Lung (tissue), 12 donors: ENCODE results near the gene HM13. TPM values are rescaled to one million over a fixed set of nuclear protein-coding genes. Genes with fewer than 3 reads are reported as not detected.
"Not testable (repeated sequence)": the region's sequence is repeated elsewhere in the genome, so short reads cannot be mapped to it uniquely, and the experiment has no call there.

Experiments
- ATAC-seq: fragments of 200-7000 bp; cut with Tn5 transposase; one replicate; pipeline ENCODE4 v1.9.1; 2020; ENCODE audit warnings: moderate number of reproducible peaks; ENCODE audit not compliant: insufficient read depth, low FRiP score
- DNase-seq, 3 donors: peaks; one replicate each; pipeline ENCODE4 v3.0.0-alpha.2; 2013 to 2017
- H3K27ac ChIP-seq, 2 donors: one replicate each; pipeline ENCODE4 v1.5.1; 2013; ENCODE audit warnings: mild to moderate bottlenecking in 2 of 2, moderate library complexity in 2 of 2, control low read depth in 1 of 2, inconsistent platforms in 1 of 2, low read depth in 1 of 2, low read length in 1 of 2
- H3K27me3 ChIP-seq, 3 donors: one replicate each; pipeline ENCODE4 v1.5.1; 2013; ENCODE audit warnings: low read length in 2 of 3; ENCODE audit not compliant: control insufficient read depth in 3 of 3, insufficient read depth in 3 of 3
- H3K36me3 ChIP-seq, 4 donors: one replicate each; pipeline ENCODE4 v1.5.1; 2013; ENCODE audit warnings: low read length in 4 of 4, mild to moderate bottlenecking in 1 of 4, moderate library complexity in 1 of 4; ENCODE audit not compliant: control insufficient read depth in 4 of 4, insufficient read depth in 4 of 4
- H3K4me1 ChIP-seq, 5 donors: one replicate each; pipeline ENCODE4 v1.5.1; 2013; ENCODE audit warnings: low read length in 5 of 5, mild to moderate bottlenecking in 2 of 5, moderate library complexity in 1 of 5; ENCODE audit not compliant: control insufficient read depth in 5 of 5, insufficient read depth in 5 of 5
- H3K4me3 ChIP-seq: one replicate; pipeline ENCODE4 v1.5.1; 2013; ENCODE audit warnings: mild to moderate bottlenecking, control low read depth, moderate library complexity
- H3K9ac ChIP-seq, 2 donors: one replicate each; pipeline ENCODE4 v1.5.1; 2013; ENCODE audit warnings: low read length in 2 of 2, control low read depth in 1 of 2; ENCODE audit not compliant: insufficient read depth in 1 of 2
- H3K9me3 ChIP-seq, 4 donors: one replicate each; pipeline ENCODE4 v1.5.1; 2013; ENCODE audit warnings: low read length in 3 of 4, mild to moderate bottlenecking in 1 of 4, moderate library complexity in 1 of 4; ENCODE audit not compliant: control insufficient read depth in 4 of 4, insufficient read depth in 3 of 4
- WGBS, 2 donors: extraction: QIAGEN DNeasy Blood & Tissue Kit; methylation state at CpG; one replicate each; pipeline ENCODE4 v1.1.7; 2013; 5-methylcytosine and 5-hydroxymethylcytosine counted together
- polyA plus RNA-seq, 2 donors: library from polyadenylated mRNA; stranded (reverse); fragments of 200-250 nt; gene quantifications; one replicate each; pipeline ENCODE4 v1.2.1, GENCODE V29; 2013
- total RNA-seq, 2 donors: library from RNA; depleted of rRNA in 1 of 2; stranded (reverse); fragments of >200 nt in 1 of 2; gene quantifications; one replicate each; pipeline ENCODE4 v1.2.1, GENCODE V29; 2014 to 2021
- TF ChIP-seq, protein P1 (sequence below): IDR thresholded peaks from 2 replicates; pipeline ENCODE4 v1.5.1; 2012; ENCODE audit warnings: mild to moderate bottlenecking; ENCODE audit errors: control extremely low read depth, extremely low read depth
- donor health status: control.
- donor health status: control.
- donor health status: Bipolar disorder and iron deficiency.
- donor health status: healthy.
- donor health status: DM: yes; HTN: yes; CAD: no.

The HM13 gene
- total and polyA plus RNA-seq, 4 donors: 53.5 to 249 (median 205) TPM

DNA sequence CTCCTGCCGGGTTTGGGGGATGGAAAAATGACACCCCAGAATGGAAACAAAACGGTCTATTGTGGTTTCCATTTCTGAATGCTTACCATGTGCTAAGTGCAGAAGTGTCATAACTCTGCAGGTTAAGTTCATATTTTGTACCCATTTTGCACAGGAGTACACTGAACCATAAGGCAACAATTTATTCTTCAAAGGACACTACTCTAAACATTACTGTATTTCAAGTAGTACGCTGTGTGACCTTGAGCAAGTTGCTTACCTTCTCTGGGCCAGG, 81.1 kb downstream of the HM13 start:
- H3K4me1 ChIP-seq: peaks cover 0 to 20% (median 10%) of the 10 kb centered on the region in 5 donors
- no peaks in the 10 kb centered on the region for H3K27me3 ChIP-seq
- DNase-seq: no peak
- H3K27ac ChIP-seq: peak overlapping the region; percentile 77 to 88
- H3K4me3 ChIP-seq: no peak overlapping the region
- H3K9me3 ChIP-seq: no peaks in the 10 kb centered on the region
- no peak overlapping the region for H3K9ac ChIP-seq
- 59 to 68% methylated on average over 3 of the region's 3 CpGs for WGBS, 2 donors
- TF ChIP-seq, protein P1, sequence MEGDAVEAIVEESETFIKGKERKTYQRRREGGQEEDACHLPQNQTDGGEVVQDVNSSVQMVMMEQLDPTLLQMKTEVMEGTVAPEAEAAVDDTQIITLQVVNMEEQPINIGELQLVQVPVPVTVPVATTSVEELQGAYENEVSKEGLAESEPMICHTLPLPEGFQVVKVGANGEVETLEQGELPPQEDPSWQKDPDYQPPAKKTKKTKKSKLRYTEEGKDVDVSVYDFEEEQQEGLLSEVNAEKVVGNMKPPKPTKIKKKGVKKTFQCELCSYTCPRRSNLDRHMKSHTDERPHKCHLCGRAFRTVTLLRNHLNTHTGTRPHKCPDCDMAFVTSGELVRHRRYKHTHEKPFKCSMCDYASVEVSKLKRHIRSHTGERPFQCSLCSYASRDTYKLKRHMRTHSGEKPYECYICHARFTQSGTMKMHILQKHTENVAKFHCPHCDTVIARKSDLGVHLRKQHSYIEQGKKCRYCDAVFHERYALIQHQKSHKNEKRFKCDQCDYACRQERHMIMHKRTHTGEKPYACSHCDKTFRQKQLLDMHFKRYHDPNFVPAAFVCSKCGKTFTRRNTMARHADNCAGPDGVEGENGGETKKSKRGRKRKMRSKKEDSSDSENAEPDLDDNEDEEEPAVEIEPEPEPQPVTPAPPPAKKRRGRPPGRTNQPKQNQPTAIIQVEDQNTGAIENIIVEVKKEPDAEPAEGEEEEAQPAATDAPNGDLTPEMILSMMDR: no peak
- H3K36me3 ChIP-seq: no peaks in the 10 kb centered on the region
- ATAC-seq: no peak

DNA sequence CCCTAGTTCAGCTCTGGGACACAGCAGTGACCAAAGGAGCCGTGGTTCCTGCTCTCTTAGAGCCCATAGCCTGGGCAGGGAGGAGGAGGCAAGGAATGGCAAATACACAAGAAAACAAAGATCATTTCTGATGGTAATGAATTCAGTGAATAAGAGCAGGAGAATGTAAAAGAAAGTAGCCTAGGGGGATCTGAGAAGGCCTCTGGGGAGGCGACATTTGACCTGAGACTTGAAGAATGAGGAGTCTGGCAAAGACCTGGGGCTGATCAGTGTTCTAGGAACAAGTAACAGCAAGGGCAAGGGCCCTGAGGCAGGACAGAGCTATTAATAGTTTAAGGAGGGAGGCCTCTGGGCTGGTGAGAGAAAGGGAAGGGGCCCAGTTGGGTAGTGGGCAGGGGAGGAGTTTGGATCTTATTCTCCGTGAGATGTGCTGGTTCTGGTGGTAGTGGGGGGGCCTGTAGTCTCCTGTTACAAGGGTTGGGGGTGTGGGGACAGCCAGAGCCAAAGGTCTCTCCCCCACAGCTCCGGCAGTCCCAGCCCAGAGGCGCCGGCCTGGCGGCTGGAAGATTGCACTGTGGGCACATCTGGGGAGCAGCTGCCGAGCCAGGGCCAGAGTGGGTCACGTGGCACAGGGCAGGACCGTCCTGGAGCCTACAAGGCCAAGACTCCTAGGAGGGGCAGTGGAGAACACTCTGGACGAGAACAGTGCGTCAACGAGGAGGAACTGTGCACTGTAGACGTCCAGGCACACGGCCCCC, 81.6 kb downstream of the HM13 start:
- Histone ChIP-seq H3K27ac (peak overlapping the region; percentile 77 to 88), H3K9me3 (no peaks in the 10 kb centered on the region), H3K4me3 (no peak overlapping the region), H3K4me1 (peaks cover 0 to 20% (median 10%) of the 10 kb centered on the region in 5 donors), H3K9ac (no peak overlapping the region), H3K36me3 (no peaks in the 10 kb centered on the region), H3K27me3 (no peaks in the 10 kb centered on the region)
- DNase-seq (peak; percentile 88 to 93 (median 92)), ATAC-seq (peak; percentile 53)
- WGBS, 2 donors: 39 to 59% methylated on average over 15 of the region's 15 CpGs
- TF ChIP-seq, protein P1: no peak

DNA sequence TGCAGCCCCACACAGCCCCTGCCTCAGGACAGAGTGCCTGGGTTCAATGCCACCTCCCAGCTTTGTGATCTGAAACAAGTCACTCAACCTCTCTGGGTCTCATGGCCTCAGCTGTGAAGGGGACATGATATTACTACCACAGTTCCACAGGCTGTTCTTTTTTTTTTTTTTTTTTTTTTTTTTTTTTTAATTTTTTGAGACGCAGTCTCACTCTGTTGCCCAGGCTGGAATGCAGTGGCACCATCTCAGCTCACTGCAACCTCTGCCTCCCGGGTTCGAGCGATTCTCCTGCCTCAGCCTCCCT, 82.1 kb downstream of the HM13 start:
- not testable (repeated sequence) for ATAC-seq, H3K9me3 ChIP-seq, H3K36me3 ChIP-seq, H3K27me3 ChIP-seq, H3K4me3 ChIP-seq, H3K9ac ChIP-seq, DNase-seq
- Histone ChIP-seq H3K27ac (peak overlapping the region; percentile 84 to 88), H3K4me1 (peaks cover 0 to 20% (median 10%) of the 10 kb centered on the region in 5 donors)
- 60 to 77% methylated on average over 3 to 4 of the region's 4 CpGs for WGBS, 2 donors

DNA sequence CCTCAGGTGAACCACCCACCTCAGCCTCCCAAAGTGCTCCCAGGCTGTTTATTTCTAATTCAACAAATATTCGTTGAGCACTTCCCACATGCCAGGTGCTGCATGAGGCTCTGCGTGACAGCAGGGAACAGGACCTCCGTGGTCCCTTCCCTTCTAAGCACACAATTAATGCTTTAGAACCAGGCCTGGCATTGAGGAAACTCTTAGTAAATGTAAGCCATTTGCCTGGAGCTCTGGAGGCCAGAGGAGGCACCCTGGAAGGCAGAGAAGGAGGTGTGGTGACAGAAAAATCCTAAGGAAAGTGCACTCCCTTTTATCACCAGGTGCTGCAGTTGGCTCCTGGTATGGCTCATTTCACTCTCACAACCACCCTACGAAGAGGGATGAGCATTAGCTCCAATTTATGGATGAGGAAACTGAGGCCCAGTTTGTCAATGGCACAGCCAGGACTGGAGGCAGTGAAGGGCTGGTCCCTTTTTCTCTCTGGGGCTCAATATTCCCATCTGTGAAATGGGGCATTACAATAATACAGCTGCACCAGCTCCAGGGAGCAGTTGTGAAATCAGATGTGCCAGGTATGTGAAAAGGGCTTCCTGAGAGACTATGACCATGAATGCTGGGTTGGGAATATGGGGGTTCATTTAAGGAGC, 82.7 kb downstream of the HM13 start:
- peak overlapping the region; percentile 83 to 84 for H3K27ac ChIP-seq
- H3K9me3 ChIP-seq: no peaks in the 10 kb centered on the region
- peaks cover 0 to 20% (median 10%) of the 10 kb centered on the region in 5 donors for H3K4me1 ChIP-seq
- ATAC-seq: no peak
- H3K36me3 ChIP-seq: no peaks in the 10 kb centered on the region
- H3K9ac ChIP-seq: no peak overlapping the region
- H3K27me3 ChIP-seq: no peaks in the 10 kb centered on the region
- DNase-seq: no peak
- TF ChIP-seq, protein P1: no peak
- H3K4me3 ChIP-seq: no peak overlapping the region
- 55 to 73% methylated on average over 4 of the region's 4 CpGs for WGBS, 2 donors
